Gastroesophageal sphincter (tissue), 4 donors: ENCODE results near the gene RAPGEF2. TPM values are rescaled to one million over a fixed set of nuclear protein-coding genes. Genes with fewer than 3 reads are reported as not detected.

ENCODE experiments used
- ATAC-seq: fragments of 150-250 bp; one replicate; pipeline ENCODE4 v1.9.1; 2016; ENCODE audit warnings: mild to moderate bottlenecking, moderate library complexity
- H3K27ac ChIP-seq, 4 donors: fragments of 200-600 bp; sonication (generic) in 3 of 4; 1 replicate in 3 of 4; 2 replicates in 1 of 4; pipeline ENCODE4 v1.5.1; 2016 to 2019
- H3K27me3 ChIP-seq: fragments of 200-600 bp; sonication (generic); one replicate; pipeline ENCODE4 v1.5.1; 2019
- H3K36me3 ChIP-seq, 2 donors: fragments of 200-600 bp; sonication (generic); one replicate each; pipeline ENCODE4 v1.5.1; 2019; ENCODE audit warnings: control low read depth in 1 of 2
- H3K4me1 ChIP-seq, 3 donors: fragments of 200-600 bp; sonication (generic); 1 replicate in 2 of 3; 2 replicates in 1 of 3; pipeline ENCODE4 v1.5.1; 2016 to 2019; ENCODE audit warnings: control low read depth in 2 of 3
- H3K4me3 ChIP-seq, 2 donors: fragments of 200-600 bp; sonication (generic); one replicate each; pipeline ENCODE4 v1.5.1; 2019; ENCODE audit warnings: mild to moderate bottlenecking in 1 of 2, moderate library complexity in 1 of 2
- H3K9me3 ChIP-seq, 3 donors: fragments of 200-600 bp; sonication (generic); one replicate each; pipeline ENCODE4 v1.5.1; 2017 to 2019; ENCODE audit warnings: control low read depth in 2 of 3
- EP300 ChIP-seq: sonication (generic); formaldehyde crosslinking; IDR thresholded peaks from one replicate; pipeline ENCODE4 v1.6.1; 2017; ENCODE audit warnings: antibody characterized with exemption, mild to moderate bottlenecking
- POLR2A ChIP-seq, 2 donors: fragments of 450-650 bp; IDR thresholded peaks; one replicate each; pipeline ENCODE4 v1.6.1; 2017; ENCODE audit warnings: antibody characterized with exemption in 2 of 2, mild to moderate bottlenecking in 2 of 2, moderate library complexity in 1 of 2
- POLR2AphosphoS5 ChIP-seq: sonication (generic); formaldehyde crosslinking; IDR thresholded peaks from one replicate; pipeline ENCODE4 v1.6.1; 2017; ENCODE audit warnings: antibody characterized with exemption
- WGBS, 2 donors: methylation state at CpG; one replicate each; pipeline ENCODE4 v1.1.5; 2018; ENCODE audit warnings: low coverage in 1 of 2; 5-methylcytosine and 5-hydroxymethylcytosine counted together
- total RNA-seq, 4 donors: library from RNA; depleted of rRNA; stranded (reverse); fragments of >200 nt; gene quantifications; one replicate each; pipeline ENCODE4 v1.1.0, GENCODE V29; 2016
- TF ChIP-seq, protein P1 (sequence below), 4 experiments: fragments of 200-600 bp in 2 of 4; fragments of 450-650 bp in 2 of 4; sonication (generic) in 1 of 4; IDR thresholded peaks; one replicate each; pipeline ENCODE4 v1.5.1; 2017 to 2019; ENCODE audit warnings: antibody characterized with exemption in 4 of 4, mild to moderate bottlenecking in 2 of 4, moderate library complexity in 2 of 4

Gene RAPGEF2
- total RNA-seq, 4 donors from 2014 or later: 49.5 to 67.5 (median 60.9) TPM

DNA sequence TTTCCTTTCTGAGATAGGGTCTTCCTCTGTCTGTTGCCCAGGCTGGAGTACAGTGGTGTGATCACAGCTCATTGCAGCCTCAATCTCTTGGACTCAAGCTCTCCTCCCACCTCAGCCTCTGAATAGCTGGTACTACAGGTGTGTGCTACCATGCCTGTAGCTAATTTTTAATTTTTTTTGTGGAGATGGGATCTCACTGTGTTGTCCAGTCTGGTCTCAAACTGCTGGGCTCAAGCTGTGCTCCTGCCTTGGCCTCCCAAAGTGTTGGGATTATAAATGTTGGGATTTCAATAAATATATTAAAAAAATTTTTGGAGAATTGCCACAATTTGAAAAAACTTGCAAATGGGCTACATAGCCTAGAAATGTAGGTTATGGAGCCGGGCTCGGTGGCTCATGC is 18.5 kb downstream of the RAPGEF2 start:
- WGBS, 2 donors: 93 to 100% methylated on average over 2 of the region's 2 CpGs
- no peak overlapping the region for H3K4me3 ChIP-seq
- H3K4me1 ChIP-seq: peaks cover 0 to 38% (median 0%) of the 10 kb centered on the region in 3 donors
- H3K27ac ChIP-seq: no peak overlapping the region
- TF ChIP-seq POLR2AphosphoS5: no peak
- no peak for TF ChIP-seq EP300
- TF ChIP-seq, protein P1, sequence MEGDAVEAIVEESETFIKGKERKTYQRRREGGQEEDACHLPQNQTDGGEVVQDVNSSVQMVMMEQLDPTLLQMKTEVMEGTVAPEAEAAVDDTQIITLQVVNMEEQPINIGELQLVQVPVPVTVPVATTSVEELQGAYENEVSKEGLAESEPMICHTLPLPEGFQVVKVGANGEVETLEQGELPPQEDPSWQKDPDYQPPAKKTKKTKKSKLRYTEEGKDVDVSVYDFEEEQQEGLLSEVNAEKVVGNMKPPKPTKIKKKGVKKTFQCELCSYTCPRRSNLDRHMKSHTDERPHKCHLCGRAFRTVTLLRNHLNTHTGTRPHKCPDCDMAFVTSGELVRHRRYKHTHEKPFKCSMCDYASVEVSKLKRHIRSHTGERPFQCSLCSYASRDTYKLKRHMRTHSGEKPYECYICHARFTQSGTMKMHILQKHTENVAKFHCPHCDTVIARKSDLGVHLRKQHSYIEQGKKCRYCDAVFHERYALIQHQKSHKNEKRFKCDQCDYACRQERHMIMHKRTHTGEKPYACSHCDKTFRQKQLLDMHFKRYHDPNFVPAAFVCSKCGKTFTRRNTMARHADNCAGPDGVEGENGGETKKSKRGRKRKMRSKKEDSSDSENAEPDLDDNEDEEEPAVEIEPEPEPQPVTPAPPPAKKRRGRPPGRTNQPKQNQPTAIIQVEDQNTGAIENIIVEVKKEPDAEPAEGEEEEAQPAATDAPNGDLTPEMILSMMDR (IDR thresholded peaks at IDR 0.05): no peak
- no peak for TF ChIP-seq POLR2A (IDR thresholded peaks at IDR 0.05)
- H3K9me3 ChIP-seq: no peaks in the 10 kb centered on the region
- H3K36me3 ChIP-seq: no peaks in the 10 kb centered on the region
- no peak for ATAC-seq
- no peaks in the 10 kb centered on the region for H3K27me3 ChIP-seq

DNA sequence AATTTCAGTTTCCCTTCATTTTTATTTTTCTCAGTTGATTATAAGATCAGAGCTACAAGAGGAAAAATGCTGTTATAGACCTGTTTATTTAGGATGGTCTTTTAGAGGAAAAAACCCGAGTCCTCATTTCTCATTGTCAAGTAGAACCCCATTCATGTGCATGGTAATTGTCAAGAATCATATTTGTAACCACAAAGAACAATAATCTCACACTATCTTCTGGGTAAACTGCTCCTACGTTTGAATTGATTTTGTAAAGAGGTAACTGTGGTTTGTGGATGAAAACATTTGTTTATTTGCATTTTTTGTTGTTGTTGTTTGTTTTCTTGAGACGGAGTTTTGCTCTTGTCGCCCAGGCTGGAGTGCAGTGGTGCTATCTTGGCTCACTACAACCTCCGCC is 23.8 kb downstream of the RAPGEF2 start:
- peaks cover 0 to 38% (median 0%) of the 10 kb centered on the region in 3 donors for H3K4me1 ChIP-seq
- TF ChIP-seq POLR2A (IDR thresholded peaks at IDR 0.05): no peak
- TF ChIP-seq EP300: no peak
- no peak for TF ChIP-seq POLR2AphosphoS5
- TF ChIP-seq, protein P1 (IDR thresholded peaks at IDR 0.05): no peak
- no peaks in the 10 kb centered on the region for H3K27me3 ChIP-seq
- no peaks in the 10 kb centered on the region for H3K36me3 ChIP-seq
- WGBS, 2 donors: 80 to 82% methylated on average over 2 to 4 of the region's 5 CpGs
- ATAC-seq: no peak
- H3K4me3 ChIP-seq: no peak overlapping the region
- H3K27ac ChIP-seq: no peak overlapping the region
- H3K9me3 ChIP-seq: no peaks in the 10 kb centered on the region

DNA sequence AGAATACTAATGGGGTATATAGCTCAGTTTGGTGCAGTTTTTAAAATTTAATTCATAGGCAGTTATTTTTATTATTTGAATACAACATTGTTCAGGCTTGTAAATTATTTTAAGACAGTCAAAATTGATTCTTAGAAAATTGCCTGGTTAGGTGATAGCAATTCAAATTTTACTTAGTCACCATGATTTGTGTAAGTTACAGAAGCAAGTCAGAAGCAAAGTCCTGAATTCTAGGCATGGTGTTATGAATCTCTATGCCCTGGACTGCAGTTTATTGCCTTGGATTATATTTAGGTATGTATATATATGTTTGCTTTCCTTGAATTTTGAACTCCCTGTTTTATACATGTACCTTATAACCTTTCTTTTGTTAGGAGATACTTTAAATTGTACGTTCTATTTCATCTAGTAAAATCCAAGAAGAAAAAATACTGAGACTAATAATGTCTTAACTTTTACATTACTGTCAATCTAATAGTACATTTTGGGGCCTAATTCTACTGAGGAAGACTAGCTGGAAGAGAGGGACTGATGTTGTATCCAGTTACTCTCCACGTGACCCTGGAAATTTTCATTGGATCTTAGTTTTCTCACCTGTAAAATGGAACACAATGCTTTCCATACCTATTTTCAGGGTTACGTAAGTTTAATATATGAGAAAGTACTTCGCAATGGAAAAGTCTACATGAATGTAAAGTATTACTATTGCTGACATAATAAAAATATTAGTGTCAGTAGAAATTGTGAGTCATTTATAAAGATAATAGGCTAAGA is 25.1 kb downstream of the RAPGEF2 start:
- TF ChIP-seq, protein P1 (IDR thresholded peaks at IDR 0.05): no peak
- no peak for TF ChIP-seq POLR2A (IDR thresholded peaks at IDR 0.05)
- no peak for TF ChIP-seq EP300
- no peak for TF ChIP-seq POLR2AphosphoS5
- no peak overlapping the region for H3K27ac ChIP-seq
- H3K4me3 ChIP-seq: no peak overlapping the region
- WGBS, 2 donors: 81 to 94% methylated on average over 4 of the region's 4 CpGs
- no peaks in the 10 kb centered on the region for H3K27me3 ChIP-seq
- H3K4me1 ChIP-seq: peaks cover 0 to 38% (median 0%) of the 10 kb centered on the region in 3 donors
- ATAC-seq: no peak
- no peaks in the 10 kb centered on the region for H3K36me3 ChIP-seq
- no peaks in the 10 kb centered on the region for H3K9me3 ChIP-seq

DNA sequence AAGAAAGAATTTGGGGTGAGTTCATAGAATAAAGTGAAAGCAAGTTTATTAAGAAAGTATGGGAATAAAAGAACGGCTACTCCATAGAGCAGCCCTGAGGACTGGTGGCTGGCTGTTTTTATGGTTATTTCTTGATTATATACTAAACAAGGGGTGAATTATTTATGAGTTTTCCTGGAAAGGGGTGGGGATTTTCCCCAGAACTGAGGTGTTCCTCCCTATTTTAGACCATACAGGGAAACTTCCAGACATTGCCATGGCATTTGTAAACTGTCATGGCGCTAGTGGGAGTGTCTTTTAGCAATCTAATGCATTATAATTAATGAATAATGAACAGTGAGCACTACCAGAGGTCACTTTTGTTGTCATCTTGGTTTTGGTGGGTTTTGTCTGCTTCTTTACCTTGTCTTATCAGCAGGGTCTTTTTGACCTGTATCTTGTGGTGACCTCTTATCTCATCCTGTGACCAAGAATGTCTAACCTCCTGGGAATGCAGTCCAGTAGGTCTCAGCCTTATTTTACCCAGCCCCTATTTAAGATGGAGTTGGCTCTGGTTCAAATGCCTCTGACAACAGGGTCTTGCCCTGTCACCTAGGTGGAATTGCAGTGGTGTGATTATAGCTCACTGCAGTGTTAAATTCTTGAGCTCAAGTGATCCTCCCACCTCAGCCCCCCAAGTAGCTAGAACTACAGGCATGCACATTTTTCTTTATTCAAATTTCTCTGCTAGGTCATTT is 27.1 kb downstream of the RAPGEF2 start:
- WGBS, 2 donors: 94 to 96% methylated on average over 2 of the region's 2 CpGs
- Histone ChIP-seq H3K27me3 (no peaks in the 10 kb centered on the region), H3K4me3 (no peak overlapping the region), H3K36me3 (no peaks in the 10 kb centered on the region), H3K9me3 (no peaks in the 10 kb centered on the region), H3K27ac (no peak overlapping the region), H3K4me1 (peaks cover 0 to 26% (median 0%) of the 10 kb centered on the region in 3 donors)
- ATAC-seq: no peak
- no peak for TF ChIP-seq POLR2AphosphoS5
- TF ChIP-seq, protein P1 (IDR thresholded peaks at IDR 0.05): no peak
- no peak for TF ChIP-seq POLR2A (IDR thresholded peaks at IDR 0.05)
- no peak for TF ChIP-seq EP300
